ENCODE measurements around the gene WDR81.
A peak's percentile ranks its signal among the peaks of the same experiment; 100 is the strongest.

The WDR81 gene

GRCh38 chr17:1732241-1732832 is 7.8 kb downstream of the WDR81 start:
- CTCF ChIA-PET: interaction anchor here (0.9 to 1.2 kb wide), 4 partner anchors 10 to 52 kb away, joined by 3 read pairs; no protein-coding TSS in a partner anchor
- Histone ChIP-seq H3K36me3 (ENCODE audit: control insufficient read depth in 2 of 2, insufficient read depth in 1 of 2, low read length in 2 of 2) (peaks cover 0 to 28% of the 10 kb centered on the region in 2 experiments; a peak in 2 of 3 replicates), H3K9me3 (ENCODE audit: control insufficient read depth, insufficient read depth, low read depth, low read length) (no peaks in the 10 kb centered on the region), H3K4me3 (ENCODE audit: low read depth, low read length) (no peak overlapping the region), H3K27ac (ENCODE audit: extremely low read depth, low read depth, low read length) (no peak overlapping the region), H3K4me1 (ENCODE audit: control insufficient read depth, insufficient read depth, low read length) (no peaks in the 10 kb centered on the region)
- POLR2A ChIA-PET: interaction anchor here (0.5 to 2.5 kb wide), 2 partner anchors 16 to 121 kb away, joined by 5 to 14 read pairs; no protein-coding TSS in a partner anchor
- TF ChIP-seq MYNN (tag by site-specific recombination; IDR thresholded peaks at IDR 0.05; ENCODE audit: borderline replicate concordance): no peak
- TF ChIP-seq, protein P1, sequence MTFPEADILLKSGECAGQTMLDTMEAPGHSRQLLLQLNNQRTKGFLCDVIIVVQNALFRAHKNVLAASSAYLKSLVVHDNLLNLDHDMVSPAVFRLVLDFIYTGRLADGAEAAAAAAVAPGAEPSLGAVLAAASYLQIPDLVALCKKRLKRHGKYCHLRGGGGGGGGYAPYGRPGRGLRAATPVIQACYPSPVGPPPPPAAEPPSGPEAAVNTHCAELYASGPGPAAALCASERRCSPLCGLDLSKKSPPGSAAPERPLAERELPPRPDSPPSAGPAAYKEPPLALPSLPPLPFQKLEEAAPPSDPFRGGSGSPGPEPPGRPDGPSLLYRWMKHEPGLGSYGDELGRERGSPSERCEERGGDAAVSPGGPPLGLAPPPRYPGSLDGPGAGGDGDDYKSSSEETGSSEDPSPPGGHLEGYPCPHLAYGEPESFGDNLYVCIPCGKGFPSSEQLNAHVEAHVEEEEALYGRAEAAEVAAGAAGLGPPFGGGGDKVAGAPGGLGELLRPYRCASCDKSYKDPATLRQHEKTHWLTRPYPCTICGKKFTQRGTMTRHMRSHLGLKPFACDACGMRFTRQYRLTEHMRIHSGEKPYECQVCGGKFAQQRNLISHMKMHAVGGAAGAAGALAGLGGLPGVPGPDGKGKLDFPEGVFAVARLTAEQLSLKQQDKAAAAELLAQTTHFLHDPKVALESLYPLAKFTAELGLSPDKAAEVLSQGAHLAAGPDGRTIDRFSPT (tag by site-specific recombination; IDR thresholded peaks at IDR 0.05): no peak
- TF ChIP-seq, protein P2, sequence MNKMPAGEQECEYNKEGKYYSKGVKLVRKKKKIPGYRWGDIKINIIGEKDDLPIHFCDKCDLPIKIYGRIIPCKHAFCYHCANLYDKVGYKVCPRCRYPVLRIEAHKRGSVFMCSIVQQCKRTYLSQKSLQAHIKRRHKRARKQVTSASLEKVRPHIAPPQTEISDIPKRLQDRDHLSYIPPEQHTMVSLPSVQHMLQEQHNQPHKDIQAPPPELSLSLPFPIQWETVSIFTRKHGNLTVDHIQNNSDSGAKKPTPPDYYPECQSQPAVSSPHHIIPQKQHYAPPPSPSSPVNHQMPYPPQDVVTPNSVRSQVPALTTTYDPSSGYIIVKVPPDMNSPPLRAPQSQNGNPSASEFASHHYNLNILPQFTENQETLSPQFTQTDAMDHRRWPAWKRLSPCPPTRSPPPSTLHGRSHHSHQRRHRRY (tag by site-specific recombination; IDR thresholded peaks at IDR 0.05): no peak
- TF ChIP-seq SCRT2 (tag by site-specific recombination; IDR thresholded peaks at IDR 0.05): peak; percentile 78
- no peak for TF ChIP-seq ZFP69B (tag by site-specific recombination; IDR thresholded peaks at IDR 0.05)

GRCh38 chr17:1732833-1733321 is 8.4 kb downstream of the WDR81 start:
- TF ChIP-seq ZNF514 (tag by site-specific recombination; IDR thresholded peaks at IDR 0.05): no peak
- TF ChIP-seq ZFP41 (tag by site-specific recombination; IDR thresholded peaks at IDR 0.05; ENCODE audit: borderline replicate concordance): no peak
- no peak for TF ChIP-seq PRDM4 (tag by site-specific recombination; IDR thresholded peaks at IDR 0.05)
- TF ChIP-seq ZNF175 (tag by site-specific recombination; IDR thresholded peaks at IDR 0.05): no peak
- no peak for TF ChIP-seq ZSCAN30 (tag by site-specific recombination; IDR thresholded peaks at IDR 0.05)
- TF ChIP-seq ZNF362 (tag by site-specific recombination; IDR thresholded peaks at IDR 0.05): no peak
- no peak for TF ChIP-seq ZNF302 (tag by site-specific recombination; IDR thresholded peaks at IDR 0.05; ENCODE audit: low read depth)
- no peak for TF ChIP-seq ZNF292 (tag by site-specific recombination; IDR thresholded peaks at IDR 0.05; ENCODE audit: borderline replicate concordance, low read depth)
- no peak for TF ChIP-seq ZSCAN23 (tag by site-specific recombination; IDR thresholded peaks at IDR 0.05)
- TF ChIP-seq TRIM28 (IDR thresholded peaks at IDR 0.05; ENCODE audit: borderline replicate concordance, low read length): no peak
- TF ChIP-seq PBX3 (CRISPR knock-in tag; IDR thresholded peaks at IDR 0.05): no peak
- TF ChIP-seq ZNF423 (tag by site-specific recombination; IDR thresholded peaks at IDR 0.05): no peak
- TF ChIP-seq ZBTB44 (tag by site-specific recombination; IDR thresholded peaks at IDR 0.05): no peak
- no peak for TF ChIP-seq FEZF1 (tag by site-specific recombination; IDR thresholded peaks at IDR 0.05)
- Histone ChIP-seq H3K36me3 (ENCODE audit: control insufficient read depth in 2 of 2, insufficient read depth in 1 of 2, low read length in 2 of 2) (peaks cover 0 to 29% of the 10 kb centered on the region in 2 experiments; a peak in 2 of 3 replicates), H3K4me1 (ENCODE audit: control insufficient read depth, insufficient read depth, low read length) (no peaks in the 10 kb centered on the region), H3K9me3 (ENCODE audit: control insufficient read depth, insufficient read depth, low read depth, low read length) (no peaks in the 10 kb centered on the region), H3K4me3 (ENCODE audit: low read depth, low read length) (no peak overlapping the region), H3K27ac (ENCODE audit: extremely low read depth, low read depth, low read length) (no peak overlapping the region)
- POLR2A ChIA-PET: interaction anchor here (0.5 to 2.5 kb wide), 2 partner anchors 17 to 121 kb away, joined by 5 to 14 read pairs; no protein-coding TSS in a partner anchor
- CTCF ChIA-PET: interaction anchor here (0.9 to 1.1 kb wide), 3 partner anchors 12 to 51 kb away, joined by 3 read pairs; no protein-coding TSS in a partner anchor

All from HEK293 (cell line).